BLaER1 (cell line): Measurements from ENCODE around the gene ATP9A.
"Not testable (repeated sequence)": the region's sequence is repeated elsewhere in the genome, so short reads cannot be mapped to it uniquely, and the experiment has no call there.

Experiments used
- H3K27ac ChIP-seq: shearing (Covaris generic); formaldehyde crosslinking; 2 replicates; pipeline ENCODE4 v1.8.1; 2022
- H3K27me3 ChIP-seq: shearing (Covaris generic); formaldehyde crosslinking; 2 replicates; pipeline ENCODE4 v1.8.1; 2022
- H3K36me3 ChIP-seq: shearing (Covaris generic); formaldehyde crosslinking; 2 replicates; pipeline ENCODE4 v1.8.1; 2022
- H3K4me1 ChIP-seq: shearing (Covaris generic); formaldehyde crosslinking; 2 replicates; pipeline ENCODE4 v1.8.1; 2022
- H3K4me2 ChIP-seq: shearing (Covaris generic); formaldehyde crosslinking; 2 replicates; pipeline ENCODE4 v1.8.1; 2022
- H3K4me3 ChIP-seq: shearing (Covaris generic); formaldehyde crosslinking; 2 replicates; pipeline ENCODE4 v1.8.1; 2022
- H3K9ac ChIP-seq: shearing (Covaris generic); formaldehyde crosslinking; 2 replicates; pipeline ENCODE4 v1.8.1; 2022
- H3K9me3 ChIP-seq: shearing (Covaris generic); formaldehyde crosslinking; 2 replicates; pipeline ENCODE4 v1.8.1; 2022
- H4K20me1 ChIP-seq: shearing (Covaris generic); formaldehyde crosslinking; 2 replicates; pipeline ENCODE4 v1.8.1; 2022
- Cebpa-rat ChIP-seq: shearing (Covaris generic); IDR thresholded peaks from 2 replicates; pipeline ENCODE4 v1.8.1; 2022

The ATP9A gene

DNA sequence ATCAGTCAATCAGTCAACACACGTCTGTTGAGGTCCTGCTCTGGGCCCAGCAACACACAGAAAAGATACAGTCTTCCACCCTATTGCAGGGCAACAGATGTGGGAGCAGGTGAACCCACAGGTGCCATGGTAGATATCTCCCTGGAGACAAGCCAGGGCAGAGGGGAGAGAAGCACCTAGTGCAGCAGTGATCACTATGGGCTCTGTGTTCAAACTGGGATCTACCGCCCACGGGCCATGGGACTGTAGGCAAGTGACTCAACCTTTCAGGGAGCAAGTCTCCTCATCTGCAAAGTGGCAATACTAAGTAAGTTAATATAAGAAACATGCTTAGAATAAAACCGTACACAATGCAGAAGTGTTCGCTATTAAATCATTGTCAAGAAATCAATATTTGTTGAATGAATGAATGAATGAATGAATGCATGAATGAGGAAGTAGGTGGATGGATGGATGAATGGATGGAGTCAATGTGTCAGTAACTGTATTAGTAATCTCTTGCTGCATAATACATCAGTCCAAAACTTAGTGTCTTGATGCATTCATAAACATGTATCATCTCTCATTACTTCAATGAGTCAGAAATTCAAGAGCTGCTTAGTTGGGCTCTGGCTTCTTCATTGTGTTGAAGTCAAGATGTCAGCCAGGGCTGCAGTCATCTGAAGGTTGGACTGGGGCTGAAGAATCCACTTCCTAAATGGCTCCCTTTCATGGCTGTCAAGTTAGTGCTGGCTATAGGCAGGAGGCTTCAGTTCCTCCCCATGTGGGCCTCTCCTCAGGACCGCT lies 193.7 kb downstream of the ATP9A start:
- Histone ChIP-seq H4K20me1 (no peaks in the 10 kb centered on the region), H3K4me3 (no peak overlapping the region), H3K27me3 (no peaks in the 10 kb centered on the region), H3K4me1 (no peaks in the 10 kb centered on the region), H3K9me3 (peaks cover 5% of the 10 kb centered on the region; the same call in 1 of the 2 replicates), H3K36me3 (no peaks in the 10 kb centered on the region), H3K27ac (no peak overlapping the region), H3K4me2 (no peak overlapping the region), H3K9ac (no peak overlapping the region)
- TF ChIP-seq Cebpa-rat, result no peak

DNA sequence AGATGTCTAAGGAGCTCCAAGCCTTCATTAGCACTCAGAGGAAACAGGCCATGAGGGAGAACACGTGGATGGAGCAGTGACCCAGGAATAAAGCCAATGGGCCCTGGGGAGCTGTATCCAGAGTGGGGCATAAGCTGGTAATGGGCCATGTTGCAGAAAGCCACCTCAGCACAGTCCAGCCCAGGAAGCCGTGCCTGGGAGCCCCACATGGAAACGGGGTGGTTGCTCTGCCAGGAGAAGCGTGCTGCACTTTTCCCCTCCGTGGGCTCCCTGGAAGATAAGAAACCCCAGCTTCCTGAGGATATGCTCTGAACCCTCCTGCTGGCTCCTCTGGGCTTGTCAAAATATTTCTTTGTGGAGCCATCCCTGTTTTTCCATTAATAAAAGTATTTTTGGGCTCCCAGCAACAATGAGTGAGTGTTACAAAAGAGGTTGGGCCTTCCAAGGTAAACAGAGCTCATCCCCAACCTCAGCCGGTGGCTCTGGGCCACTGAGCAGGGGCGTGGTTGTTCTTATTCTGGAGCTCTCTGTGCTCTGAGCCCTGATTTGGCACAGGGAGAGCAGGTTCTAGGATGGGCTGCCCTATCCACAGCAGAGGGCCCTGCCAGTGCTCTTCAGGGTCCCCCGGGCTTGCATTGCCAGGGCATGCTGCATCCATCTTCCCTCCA lies 194.5 kb downstream of the ATP9A start:
- no peaks in the 10 kb centered on the region for H3K4me1 ChIP-seq
- H3K9me3 ChIP-seq, result peaks cover 5% of the 10 kb centered on the region; the same call in 1 of the 2 replicates
- no peak for TF ChIP-seq Cebpa-rat
- H3K27ac ChIP-seq, result no peak overlapping the region
- no peak overlapping the region for H3K9ac ChIP-seq
- no peak overlapping the region for H3K4me2 ChIP-seq
- no peaks in the 10 kb centered on the region for H3K36me3 ChIP-seq
- no peaks in the 10 kb centered on the region for H4K20me1 ChIP-seq
- no peaks in the 10 kb centered on the region for H3K27me3 ChIP-seq
- H3K4me3 ChIP-seq, result no peak overlapping the region

DNA sequence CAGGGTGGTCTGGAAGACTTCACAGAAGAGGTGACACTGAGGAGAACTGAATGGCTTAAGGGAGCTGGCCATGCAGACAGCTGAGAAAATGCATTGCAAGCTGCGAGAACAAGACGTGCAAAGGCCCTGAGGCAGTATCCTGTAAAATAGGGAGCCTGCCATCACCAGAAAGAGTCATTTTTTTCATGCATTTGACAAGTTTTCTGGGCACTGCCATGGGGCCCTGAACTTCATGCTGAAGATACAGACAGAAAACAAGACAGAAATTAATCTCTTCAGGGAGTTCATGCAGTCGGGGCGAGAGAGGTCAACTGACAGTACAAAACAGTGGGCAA lies 196.8 kb downstream of the ATP9A start:
- H4K20me1 ChIP-seq, result no peaks in the 10 kb centered on the region
- no peak overlapping the region for H3K9ac ChIP-seq
- no peaks in the 10 kb centered on the region for H3K36me3 ChIP-seq
- TF ChIP-seq Cebpa-rat, result no peak
- no peak overlapping the region for H3K27ac ChIP-seq
- peaks cover 12% of the 10 kb centered on the region for H3K9me3 ChIP-seq
- H3K4me1 ChIP-seq, result no peaks in the 10 kb centered on the region
- H3K4me3 ChIP-seq, result no peak overlapping the region
- H3K27me3 ChIP-seq, result no peaks in the 10 kb centered on the region
- H3K4me2 ChIP-seq, result no peak overlapping the region

DNA sequence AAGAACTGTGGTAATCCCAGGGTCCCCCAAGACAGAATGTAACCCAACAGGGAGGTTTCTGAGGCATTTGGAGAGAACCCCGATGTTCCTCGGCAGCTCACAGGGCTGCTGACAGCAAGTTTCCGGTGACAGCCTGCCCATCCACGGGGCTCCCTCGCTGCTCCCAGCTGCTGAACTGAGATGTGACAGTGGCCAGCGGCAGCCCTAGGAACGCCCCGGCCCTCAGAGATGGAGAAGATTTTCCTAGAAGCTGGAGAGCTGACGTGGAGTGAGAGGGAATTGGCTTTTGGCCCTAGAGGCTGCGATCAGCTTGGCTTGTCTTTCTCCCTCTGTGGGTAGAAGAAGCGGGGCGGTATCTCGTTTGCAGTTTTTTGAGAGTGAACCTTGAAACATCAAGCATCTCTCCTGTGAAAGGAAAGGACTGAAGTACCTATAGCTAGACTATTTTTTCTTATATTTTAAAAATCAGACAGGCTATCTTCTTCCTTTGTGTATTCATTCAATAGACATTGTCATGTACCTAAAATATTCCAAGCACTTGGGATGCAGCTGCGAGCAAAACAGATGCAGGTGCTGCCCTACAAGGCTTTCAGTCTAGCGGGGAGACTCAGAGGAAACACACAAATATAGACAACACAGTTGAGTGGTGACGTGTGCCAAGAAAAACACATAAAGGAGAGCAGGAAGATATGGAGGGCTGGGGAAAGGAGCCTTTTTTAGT lies 197.3 kb downstream of the ATP9A start:
- Histone ChIP-seq H3K4me1 (no peaks in the 10 kb centered on the region), H3K4me3 (no peak overlapping the region), H3K4me2 (no peak overlapping the region), H3K36me3 (no peaks in the 10 kb centered on the region), H3K27me3 (peaks cover 1% of the 10 kb centered on the region; the same call in 1 of the 2 replicates), H3K9me3 (peaks cover 12% of the 10 kb centered on the region), H3K9ac (no peak overlapping the region), H3K27ac (no peak overlapping the region), H4K20me1 (no peaks in the 10 kb centered on the region)
- no peak for TF ChIP-seq Cebpa-rat

GRCh38 chr20:51569815-51570738 lies 198.1 kb downstream of the ATP9A start:
- no peak overlapping the region for H3K4me3 ChIP-seq
- no peaks in the 10 kb centered on the region for H3K36me3 ChIP-seq
- H3K27me3 ChIP-seq, result peaks cover 10% of the 10 kb centered on the region
- H3K9me3 ChIP-seq, result peaks cover 12% of the 10 kb centered on the region
- H4K20me1 ChIP-seq, result no peaks in the 10 kb centered on the region
- TF ChIP-seq Cebpa-rat, result no peak
- no peaks in the 10 kb centered on the region; the same call in 1 of the 2 replicates for H3K4me1 ChIP-seq
- H3K9ac ChIP-seq, result no peak overlapping the region
- no peak overlapping the region for H3K4me2 ChIP-seq
- H3K27ac ChIP-seq, result no peak overlapping the region

- not testable (repeated sequence) for H3K4me1 ChIP-seq, H3K9me3 ChIP-seq, H3K36me3 ChIP-seq, H3K4me3 ChIP-seq, H3K4me2 ChIP-seq, H3K27ac ChIP-seq, H3K9ac ChIP-seq, H4K20me1 ChIP-seq
- H3K27me3 ChIP-seq, result peaks cover 25% of the 10 kb centered on the region
Measured at GRCh38 chr20:51568533-51568932, 199.7 kb downstream of the ATP9A start.

GRCh38 chr20:51567622-51568021 lies 200.6 kb downstream of the ATP9A start:
- TF ChIP-seq Cebpa-rat, result no peak
- H3K9ac ChIP-seq, result no peak overlapping the region
- H4K20me1 ChIP-seq, result peaks cover 13% of the 10 kb centered on the region
- H3K27me3 ChIP-seq, result peaks cover 34% of the 10 kb centered on the region
- H3K4me1 ChIP-seq, result peaks cover 6% of the 10 kb centered on the region
- H3K27ac ChIP-seq, result no peak overlapping the region
- H3K4me2 ChIP-seq, result no peak overlapping the region
- no peak overlapping the region for H3K4me3 ChIP-seq
- H3K9me3 ChIP-seq, result peaks cover 7% of the 10 kb centered on the region
- H3K36me3 ChIP-seq, result no peaks in the 10 kb centered on the region

DNA sequence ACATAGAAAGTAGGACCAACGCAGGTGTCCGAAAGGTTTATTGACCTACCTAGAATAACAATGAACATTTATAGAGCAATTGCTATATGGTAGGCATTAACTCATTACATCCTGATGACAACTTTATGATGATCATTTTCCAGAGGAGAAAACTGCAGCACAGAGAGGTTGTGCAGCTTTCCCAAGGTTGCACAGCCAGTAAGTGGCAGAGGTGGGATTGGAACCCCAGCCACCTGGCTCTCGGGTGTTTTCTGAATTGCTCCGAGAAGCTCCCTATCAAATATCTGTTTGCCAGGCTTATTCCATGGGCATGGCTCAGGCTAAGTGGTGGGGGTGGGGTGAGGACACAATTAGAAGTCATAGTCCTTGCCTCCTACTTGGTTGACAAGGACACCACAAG lies 201.6 kb downstream of the ATP9A start:
- Histone ChIP-seq H3K4me3 (no peak overlapping the region), H3K4me2 (no peak overlapping the region), H3K4me1 (peaks cover 13% of the 10 kb centered on the region), H3K36me3 (no peaks in the 10 kb centered on the region), H3K27me3 (peaks cover 44% of the 10 kb centered on the region), H3K27ac (no peak overlapping the region), H3K9ac (no peak overlapping the region), H4K20me1 (peaks cover 23% of the 10 kb centered on the region), H3K9me3 (peaks cover 7% of the 10 kb centered on the region)
- no peak for TF ChIP-seq Cebpa-rat
